HG02763 (cell line): Measurements from ENCODE around the gene KLHL6.
"Not testable (repeated sequence)": the region's sequence is repeated elsewhere in the genome, so short reads cannot be mapped to it uniquely, and the experiment has no call there.

Experiments
- ATAC-seq: cut with Tn5 transposase; IDR thresholded peaks from one replicate; pipeline ENCODE4 v1.9.1; 2021; ENCODE audit warnings: mild to moderate bottlenecking, moderate library complexity; ENCODE audit not compliant: unreplicated experiment

Gene KLHL6

DNA sequence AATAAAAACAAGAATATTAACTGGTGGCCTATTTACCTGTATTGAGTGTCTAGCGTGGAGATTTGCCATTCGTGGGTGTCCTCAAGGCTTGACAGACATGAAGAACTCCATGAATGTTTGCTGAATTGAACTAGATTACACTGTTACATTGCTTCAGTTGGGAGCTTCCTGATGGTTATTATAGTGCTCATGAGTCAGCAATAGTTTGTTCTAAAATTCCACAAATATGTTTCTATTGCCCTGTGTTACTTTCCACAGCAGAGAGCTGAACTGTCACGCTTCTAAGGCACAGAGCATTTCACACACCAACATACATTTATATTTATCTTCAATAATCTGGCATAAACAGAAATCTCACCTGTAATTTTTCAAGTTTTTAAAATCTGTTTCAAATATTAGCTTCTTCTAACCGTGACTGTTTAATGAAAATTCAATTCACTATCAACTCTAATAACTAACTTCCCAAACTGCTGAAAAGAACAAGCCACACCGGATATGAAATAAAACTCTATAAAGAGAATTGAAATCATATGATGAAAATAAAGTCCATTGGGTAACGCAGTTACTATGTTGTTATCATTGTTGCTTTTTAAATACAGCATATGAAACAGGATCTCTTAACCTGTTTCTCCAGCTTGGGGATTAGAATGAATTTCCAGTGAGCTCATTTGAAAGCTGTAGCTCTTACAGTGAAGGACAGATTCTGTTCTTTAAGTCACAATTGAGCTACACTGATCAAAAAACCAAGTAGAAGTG, 65.9 kb downstream of the KLHL6 start:
- no peak for ATAC-seq

DNA sequence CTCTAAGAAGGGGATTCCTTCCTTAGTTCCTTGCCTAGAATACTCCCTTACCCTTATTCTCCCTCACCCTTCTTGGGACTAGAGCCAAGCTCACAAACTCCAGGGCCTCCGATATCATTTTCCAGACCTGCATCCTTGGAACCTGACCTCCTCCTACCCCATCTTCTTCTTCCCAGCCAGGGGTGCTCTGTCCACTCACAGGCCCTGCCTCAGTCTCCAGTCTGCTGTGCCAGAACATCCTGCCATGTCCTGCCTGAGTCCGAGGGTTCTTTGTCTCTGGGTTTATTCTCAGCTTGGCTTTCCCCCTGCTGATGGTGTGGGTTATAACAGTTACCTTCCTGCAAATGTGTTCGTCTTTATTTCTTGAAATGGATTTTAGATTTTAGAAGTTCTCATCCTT, 67.2 kb downstream of the KLHL6 start:
- ATAC-seq, result no peak

DNA sequence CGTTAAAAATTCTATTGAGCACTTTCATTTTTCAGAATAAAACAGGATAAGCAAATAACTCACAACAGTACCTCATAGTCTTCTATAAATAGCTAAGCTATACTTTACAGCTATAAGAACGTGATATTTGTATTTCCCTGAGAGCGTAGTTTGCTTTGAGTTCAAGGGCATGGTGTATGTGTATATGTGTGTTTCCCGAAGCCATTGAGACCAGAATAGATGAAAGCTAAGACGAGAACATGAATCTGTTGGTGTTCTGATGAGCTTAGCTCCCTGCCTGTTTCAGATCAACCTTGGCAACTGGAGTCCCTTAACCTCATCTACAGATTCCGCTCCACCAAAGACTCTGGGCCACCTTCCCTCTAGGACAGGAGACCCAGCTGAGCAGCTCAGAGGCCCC, 67.6 kb downstream of the KLHL6 start:
- no peak for ATAC-seq

DNA sequence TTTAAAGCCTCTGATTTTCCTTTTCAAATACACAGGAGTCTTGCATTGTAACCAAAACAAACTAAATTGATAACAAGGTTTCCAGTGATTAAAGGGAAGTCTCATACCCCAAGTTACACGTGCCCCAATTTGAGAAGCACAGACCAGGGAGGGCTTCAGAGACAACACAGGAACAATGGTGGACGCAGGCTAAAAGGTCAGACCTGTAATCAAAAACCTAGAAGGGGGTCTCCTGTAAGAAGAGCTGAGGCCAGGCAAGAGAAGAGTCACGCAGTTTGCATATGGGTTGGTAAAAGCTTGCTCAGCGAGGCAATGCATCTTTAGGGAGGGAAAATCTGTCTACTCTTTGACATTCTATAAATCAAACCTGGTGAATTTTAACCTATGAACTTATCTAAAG, 68.5 kb downstream of the KLHL6 start:
- ATAC-seq, result no peak

DNA sequence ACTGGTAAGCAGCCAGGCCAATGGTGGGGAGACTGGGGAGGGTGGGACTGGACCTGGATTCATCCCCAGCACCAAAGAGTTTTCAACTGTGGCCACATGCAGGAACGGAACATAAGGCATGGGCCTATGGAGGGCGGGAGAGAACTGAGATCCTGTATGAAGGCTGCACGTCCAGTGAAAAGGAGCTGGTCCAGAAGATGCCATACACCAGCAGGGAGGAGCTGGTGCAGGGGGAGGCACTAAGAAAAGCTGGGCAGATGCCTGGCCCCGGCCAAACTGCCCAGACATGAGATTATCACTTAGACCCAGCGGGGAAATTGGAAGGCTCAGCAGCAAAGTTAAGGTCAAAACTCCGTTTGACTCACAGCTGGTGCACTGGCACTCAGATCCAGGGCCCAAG, 69.0 kb downstream of the KLHL6 start:
- no peak for ATAC-seq

DNA sequence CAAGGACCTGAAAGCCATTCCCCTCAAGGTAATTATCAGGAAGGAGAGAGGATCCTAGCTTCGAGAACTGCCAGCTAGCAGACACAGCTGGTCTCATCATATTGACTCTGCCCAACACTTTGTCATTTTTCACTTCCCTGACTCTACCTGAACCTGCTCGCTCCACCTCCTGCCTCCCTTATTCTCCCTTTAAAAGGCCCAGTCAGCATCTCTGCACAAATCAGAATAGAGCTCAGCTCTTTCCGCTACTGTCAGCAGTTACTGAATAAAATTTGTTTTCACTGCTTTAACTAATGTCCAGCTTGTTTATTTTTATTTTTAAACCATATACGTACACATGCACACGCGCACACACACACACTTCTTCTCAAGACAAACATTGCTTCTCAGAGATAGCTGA, 69.9 kb downstream of the KLHL6 start:
- no peak for ATAC-seq

DNA sequence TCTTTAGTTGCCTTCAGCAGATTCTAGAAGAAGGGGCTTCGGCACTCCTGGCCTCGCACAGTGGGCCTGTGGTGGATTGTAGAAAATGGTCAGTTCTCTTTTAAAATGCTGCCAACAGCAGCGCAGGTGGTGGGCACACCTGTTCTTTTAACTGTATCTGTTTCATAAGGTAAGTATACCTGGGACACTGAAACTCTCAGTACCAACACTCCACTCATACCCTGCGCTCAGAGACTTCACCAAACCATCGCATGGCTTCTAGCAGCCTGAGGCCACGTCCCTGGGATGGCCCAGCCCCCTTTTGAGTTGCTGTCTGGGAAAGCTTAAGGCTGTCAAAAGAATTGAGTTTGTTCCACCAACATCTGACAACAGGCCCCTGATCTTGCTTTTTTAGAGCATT, 70.4 kb downstream of the KLHL6 start:
- ATAC-seq, result no peak

DNA sequence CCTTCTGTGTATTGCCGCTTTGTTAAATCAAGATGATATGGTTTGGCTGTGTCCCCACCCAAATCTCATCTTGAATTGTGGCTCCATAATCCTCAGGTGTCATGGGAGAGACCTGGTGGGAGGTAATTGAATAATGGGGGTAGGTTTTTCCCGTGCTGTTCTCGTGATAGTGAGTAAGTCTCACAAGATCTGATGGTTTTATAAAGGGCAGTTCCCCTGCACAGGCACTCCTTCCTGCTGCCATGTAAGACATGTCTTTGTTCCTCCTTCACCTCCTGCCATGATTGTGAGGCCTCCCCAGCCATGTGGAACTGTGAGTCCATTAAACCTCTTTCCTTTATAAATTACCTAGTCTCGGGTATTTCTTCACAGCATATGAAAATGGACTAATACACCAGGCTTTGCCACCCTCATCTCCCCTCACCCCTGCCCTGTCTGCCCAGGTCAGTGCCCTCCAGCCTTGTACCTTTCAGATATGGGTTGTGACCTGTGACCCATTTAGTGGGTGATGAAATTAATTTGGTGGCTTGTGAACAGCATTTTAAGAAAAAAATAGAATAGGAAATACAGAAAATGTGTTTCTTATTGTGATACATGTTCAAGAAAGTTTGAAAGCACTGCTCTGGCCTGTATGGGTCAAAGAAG, 71.0 kb downstream of the KLHL6 start:
- ATAC-seq, result no peak

DNA sequence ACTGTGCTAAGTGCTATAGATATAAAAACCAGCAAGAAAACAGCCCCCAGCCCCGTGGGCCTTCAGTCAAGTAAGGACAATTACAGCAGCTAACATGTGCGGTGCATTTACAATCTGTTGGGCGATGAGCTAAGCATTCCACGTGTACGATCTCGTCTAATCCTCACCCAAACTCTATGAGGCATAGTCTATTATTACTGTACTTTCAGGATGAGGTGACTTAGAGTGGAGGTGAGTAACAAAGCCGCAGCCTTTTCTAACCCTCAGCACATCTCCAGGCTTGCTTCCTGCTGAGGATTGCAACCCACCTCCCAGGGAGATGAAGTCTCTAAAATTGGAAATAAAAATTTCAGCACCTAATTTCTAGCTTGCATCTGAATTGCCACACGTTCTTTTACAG, 73.9 kb downstream of the KLHL6 start:
- no peak for ATAC-seq

DNA sequence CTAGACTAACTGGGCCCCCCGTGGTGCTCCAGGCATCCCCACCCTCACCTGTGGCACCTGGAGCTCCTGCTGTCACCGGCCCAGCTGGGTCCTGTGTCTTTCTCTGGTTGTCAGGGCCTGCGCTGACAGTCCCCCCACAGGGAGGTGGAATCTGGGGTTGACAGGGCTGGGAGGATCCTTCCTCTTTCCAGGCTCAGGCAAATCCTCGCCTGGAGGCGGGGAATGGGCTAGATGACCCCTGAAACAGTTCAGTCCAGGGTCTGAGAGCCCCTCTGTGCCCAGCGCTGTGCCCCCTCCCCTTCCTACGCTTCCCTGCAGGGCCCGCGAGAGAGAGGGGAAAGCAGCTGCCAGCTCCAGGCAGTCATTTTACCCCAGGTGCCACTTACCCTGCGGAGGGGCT, 77.0 kb downstream of the KLHL6 start:
- ATAC-seq, result no peak

DNA sequence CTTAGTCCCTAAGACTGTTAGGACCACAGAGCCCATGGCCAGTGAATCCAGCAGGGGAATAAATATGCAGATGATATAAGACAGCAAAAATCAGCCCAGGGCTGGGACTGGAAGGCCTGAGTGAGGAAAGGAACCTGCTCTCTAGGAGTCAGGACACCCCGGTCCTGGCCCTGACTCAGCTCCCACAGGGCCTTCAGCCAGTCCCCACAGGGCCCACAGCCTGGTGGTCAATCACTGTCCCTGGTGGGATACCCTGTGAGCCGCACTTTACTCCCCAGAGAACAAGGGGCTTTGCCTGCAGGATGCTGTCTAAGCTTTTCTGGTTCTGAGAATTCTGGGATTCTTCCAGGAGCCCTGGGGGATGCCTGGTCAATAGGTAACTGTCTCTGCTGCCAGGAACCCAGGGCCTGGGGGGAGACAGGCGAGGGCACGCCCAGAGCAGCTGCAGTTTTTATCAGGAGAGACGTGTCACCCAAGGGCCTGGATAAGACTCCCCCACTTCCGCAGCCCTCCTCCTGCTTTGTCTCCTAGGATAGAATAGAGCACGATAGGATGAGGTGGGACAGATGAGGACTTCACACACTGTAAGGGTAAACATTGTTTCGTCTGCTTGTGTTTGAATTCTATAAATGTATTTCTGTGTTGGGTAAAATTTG, 77.6 kb downstream of the KLHL6 start:
- ATAC-seq, result no peak

DNA sequence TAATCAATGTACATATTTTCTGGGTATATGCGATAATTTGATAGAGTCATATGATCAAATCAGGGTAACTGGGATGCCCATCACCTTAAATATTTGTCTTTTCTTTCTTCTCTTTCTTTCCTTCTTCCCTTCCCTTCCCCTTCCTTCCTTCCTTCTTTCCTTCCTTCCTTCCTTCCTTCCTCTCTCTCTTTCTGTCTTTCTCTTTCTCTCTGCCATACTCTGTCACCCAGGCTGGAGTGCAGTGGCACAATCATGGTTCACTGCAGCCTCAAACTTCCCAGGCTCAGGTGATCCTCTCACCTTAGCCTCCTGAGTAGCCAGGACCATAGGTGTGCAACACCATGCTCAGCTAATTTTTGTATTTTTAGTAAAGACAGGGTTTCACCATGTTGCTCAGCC, 79.7 kb downstream of the KLHL6 start:
- not testable (repeated sequence) for ATAC-seq

DNA sequence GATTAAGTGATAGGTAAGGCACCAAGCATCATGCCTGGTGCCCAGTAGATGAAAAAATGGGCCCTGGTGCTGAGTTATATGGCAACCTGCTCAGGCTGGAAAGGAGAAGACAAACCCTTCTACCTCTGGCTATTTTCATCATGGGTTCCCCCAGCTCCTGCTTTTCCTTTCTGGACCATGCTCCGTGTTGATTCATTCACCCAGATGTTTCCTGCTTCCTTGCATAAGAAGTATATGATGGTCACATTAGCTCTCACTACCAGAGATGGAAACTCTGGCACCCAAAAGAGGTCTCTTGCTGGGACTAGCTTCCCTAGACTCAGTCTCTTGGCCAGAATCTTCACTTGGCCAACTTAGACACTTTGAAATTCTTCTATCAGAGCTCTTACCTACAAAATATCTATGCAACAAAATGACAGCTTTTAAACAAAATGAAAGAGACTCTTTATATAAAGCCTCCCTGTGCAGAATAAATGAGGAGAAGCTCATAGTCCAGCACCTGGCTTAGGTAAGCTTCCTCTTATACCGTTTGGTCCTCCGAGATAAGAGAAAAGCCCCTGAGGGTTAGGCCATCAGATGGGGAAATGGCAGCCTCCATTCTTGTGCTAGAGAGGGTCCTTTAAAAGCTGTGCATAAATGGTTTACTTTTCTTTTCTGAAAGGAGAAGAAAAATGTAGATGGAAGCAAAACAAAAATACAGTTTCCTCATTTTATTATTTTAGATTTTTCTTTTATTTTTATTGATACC, 80.3 kb downstream of the KLHL6 start:
- ATAC-seq, result no peak

DNA sequence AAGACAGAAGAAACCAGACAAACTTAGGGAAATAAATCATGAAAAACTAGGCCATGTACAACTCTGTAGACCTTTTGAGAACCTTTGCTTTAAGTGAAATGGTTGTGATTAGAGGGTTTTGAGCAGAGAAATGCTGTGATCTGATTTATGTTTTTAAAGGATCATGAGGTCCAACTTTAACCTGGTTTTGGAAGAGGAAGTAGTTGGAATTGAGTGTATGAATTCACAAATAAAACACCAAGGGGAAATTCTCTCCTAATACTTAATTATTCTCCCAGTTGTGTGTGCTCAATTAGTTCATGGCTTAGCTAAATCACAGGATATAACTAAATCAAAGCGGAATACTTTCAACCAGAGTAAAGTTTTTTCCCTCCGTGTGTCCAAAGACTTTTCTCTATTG, 81.5 kb downstream of the KLHL6 start:
- no peak for ATAC-seq

DNA sequence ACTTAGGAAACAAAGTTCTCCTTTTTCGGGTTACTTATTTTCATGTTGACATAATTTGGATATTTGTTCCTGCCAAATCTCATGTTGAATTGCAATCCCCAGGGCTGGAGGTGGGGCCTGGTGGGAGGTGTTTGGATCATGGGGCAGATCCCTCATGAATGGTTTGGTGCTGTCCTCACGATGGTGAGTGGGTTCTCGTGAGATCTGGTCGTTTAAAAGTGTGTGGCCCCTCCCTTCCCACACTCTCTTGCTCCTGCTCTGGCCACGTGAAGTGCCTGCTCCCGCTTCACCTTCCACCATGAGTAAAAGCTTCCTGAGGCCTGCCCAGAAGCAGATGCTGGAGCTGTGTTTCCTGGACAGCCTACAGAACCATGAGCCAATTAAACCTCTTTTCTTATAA, 83.4 kb downstream of the KLHL6 start:
- ATAC-seq, result no peak

DNA sequence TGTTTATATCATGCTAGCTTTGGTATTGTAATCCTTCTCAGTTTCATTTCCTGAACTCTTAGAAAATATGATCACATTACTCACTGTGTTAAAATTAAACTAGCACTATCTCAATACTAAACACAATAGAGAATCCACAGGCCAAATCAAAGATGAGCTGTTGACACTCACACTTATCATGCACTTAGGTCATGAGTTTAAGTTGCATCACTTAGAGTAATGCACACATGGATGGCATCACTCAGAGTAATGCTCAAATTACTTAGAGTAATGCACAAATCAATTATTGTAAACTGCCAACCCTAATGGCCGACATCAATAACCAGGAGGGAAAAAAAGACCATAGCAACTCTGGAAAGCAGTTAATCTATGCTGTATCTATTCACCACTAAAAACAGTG, 87.1 kb downstream of the KLHL6 start:
- no peak for ATAC-seq

DNA sequence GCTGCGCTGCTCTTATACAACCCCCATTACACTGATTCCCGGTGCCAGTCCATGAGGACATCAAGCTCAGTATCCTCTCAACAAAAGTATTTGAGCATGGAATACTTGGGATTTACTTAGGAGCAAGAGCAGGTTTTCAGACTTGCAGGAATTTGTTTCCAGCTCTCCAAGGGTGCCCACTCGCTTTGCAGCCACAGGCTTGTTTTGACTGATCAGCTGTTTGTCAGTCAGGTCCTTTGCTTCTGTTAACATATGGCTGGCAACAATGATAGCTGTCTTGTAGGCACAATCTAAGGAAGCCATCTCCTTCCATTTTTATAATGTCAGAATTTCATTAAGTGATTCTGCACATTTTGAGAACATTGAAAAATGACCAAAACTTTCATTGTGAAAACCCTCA, 88.9 kb downstream of the KLHL6 start:
- ATAC-seq, result no peak

DNA sequence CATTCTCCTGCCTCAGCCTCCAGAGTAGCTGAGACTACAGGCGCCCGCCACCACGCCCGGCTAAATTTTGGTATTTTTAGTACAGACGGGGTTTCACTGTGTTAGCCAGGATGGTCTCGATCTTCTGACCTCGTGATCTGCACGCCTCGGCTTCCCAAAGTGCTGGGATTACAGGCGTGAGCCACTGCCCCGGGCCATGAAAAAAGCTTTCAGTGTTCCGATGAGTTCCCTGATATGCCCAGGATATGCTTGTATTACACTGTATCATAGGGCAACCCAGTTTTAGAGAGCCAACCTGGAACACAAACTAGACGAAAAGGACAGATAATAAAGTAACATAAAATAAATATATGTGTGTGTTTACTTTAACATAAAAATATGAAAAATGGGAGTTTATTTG, 89.8 kb downstream of the KLHL6 start:
- not testable (repeated sequence) for ATAC-seq

DNA sequence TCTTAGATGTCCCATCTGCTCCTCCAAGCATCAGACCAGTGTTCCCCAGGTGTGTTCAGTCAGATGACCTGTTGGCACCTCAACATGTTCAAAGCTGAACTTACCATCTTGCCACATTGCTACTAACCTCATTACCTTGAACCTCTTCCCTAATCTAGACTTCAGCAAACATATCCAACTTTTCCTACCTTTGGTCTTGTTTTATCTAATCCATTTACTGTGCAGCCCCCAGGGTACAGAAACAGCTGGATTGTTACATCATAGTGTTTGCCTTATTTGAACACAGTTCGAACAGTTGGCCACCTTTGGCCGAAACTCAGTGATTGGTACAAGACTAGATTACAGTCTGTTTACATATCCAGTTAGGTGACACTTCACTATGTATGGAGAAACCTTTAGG, 91.0 kb downstream of the KLHL6 start:
- ATAC-seq, result no peak

DNA sequence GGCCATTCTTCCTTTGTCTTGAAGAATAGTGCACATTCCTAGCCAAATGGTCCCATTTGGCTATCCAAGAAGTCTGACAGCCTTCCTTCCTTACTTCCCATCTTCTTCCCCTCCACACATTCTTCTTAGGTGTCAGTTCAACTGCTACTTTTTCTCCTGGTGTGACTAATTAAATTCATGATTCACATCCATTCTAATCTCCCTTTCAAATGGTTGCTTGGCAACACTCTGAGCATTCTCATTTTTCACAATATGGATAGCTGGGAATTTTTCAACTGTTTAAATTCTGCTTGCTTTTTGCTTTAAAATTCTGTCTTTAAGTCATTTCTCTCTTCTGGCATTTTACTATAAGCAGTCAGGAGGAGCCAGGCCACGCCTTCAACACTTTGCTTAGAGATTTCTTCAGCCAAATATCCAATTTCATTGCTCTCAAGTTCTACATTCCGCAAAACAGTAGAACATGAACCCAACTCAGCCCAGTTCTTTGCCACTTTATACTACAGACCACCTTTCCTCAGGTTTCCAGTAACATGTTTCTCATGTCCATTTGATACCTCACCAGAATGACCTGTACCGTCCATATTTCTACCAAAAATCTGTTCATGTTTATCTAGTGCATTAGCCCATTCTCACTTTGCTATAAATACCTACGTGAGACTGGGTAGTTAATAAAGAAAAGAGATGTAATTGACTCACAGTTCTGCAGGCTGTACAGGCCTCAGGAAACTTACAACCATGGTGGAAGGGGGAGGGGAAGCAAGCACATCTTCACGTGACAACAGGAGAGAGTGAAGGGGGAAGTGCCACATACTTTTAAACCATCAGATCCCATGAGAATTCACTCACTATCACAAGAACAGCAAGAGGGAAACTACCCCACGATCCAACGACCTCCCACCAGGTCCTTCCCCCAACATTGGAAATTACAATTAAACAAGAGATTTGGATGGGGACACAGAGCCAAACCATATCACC, 95.1 kb downstream of the KLHL6 start:
- ATAC-seq, result no peak
